ENCODE measurements around the gene PCBP4.

The PCBP4 gene

DNA sequence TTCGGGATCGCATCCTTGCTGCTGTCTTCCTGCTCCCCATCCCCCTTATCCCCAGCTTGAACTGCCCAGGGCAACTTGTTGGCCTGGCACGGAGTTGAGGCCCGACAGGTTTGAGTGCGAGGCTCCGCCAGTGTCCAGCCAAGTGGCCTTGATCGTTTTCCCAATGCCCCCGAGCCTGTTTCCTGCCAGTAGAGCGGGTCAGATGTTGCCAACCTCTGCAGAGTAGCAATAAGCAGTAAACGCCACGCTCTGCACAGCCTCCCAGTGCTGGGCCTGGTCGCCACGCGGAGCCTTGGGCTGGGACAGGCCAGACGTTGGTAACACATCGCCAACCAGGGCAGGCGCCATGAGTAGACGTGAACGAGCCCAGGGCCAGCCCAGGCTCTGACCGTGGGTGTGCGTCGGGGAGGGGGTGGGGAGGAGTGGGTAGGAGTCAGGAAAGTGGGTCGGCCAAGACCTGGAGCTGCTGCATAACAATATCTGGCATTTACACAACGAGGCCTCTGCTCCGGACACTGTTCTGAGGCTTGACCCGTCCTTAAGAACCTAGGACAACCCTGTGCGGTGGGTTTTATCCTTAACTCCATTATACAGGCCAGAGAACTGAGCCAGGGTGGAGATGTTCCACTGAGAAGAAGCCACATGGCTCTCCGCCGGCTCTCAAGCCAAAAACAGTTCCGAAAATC is 7.2 kb upstream of the PCBP4 start:
- DNase-seq (ENCODE audit: low read depth, low spot score) = no peak

GRCh38 chr3:51971350-51971749 is 4.1 kb upstream of the PCBP4 start:
- DNase-seq (ENCODE audit: low read depth, low spot score) = no peak

DNA sequence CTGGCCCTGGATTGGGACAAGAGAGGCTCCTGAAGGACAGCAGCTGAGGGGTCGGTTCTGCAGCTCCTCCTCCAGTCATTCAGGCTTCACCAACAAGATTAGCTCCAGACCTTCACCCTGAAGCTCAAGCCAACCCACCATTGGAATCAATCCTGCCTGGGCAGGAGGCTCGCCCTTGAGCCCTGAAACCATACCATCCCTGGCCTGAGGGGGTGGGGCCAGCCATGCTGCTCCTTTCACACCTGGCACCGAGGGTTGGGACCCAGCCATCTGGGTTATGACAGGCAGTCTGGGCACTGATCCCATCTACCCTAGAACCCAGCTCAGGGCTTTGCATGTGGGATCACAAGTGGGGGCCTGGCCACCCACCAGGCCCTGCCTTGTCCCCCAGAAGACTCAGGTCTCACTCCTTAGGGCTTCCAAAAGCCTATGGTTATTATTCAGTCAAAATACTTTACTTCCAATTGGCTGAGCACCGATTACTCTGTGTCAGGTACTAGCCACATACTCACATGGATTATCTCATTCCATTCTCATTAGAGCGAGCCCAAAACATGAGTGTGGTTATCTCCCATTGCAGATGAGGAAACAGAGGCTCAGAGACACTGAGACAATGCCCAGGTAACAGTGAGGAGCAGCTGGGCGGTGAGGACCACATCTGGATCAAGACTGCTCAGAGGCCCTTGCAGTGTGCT is 3.5 kb upstream of the PCBP4 start:
- no peak for DNase-seq (ENCODE audit: low read depth, low spot score)

GRCh38 chr3:51969841-51970240 is 2.6 kb upstream of the PCBP4 start:
- no peak for DNase-seq (ENCODE audit: low read depth, low spot score)

DNA sequence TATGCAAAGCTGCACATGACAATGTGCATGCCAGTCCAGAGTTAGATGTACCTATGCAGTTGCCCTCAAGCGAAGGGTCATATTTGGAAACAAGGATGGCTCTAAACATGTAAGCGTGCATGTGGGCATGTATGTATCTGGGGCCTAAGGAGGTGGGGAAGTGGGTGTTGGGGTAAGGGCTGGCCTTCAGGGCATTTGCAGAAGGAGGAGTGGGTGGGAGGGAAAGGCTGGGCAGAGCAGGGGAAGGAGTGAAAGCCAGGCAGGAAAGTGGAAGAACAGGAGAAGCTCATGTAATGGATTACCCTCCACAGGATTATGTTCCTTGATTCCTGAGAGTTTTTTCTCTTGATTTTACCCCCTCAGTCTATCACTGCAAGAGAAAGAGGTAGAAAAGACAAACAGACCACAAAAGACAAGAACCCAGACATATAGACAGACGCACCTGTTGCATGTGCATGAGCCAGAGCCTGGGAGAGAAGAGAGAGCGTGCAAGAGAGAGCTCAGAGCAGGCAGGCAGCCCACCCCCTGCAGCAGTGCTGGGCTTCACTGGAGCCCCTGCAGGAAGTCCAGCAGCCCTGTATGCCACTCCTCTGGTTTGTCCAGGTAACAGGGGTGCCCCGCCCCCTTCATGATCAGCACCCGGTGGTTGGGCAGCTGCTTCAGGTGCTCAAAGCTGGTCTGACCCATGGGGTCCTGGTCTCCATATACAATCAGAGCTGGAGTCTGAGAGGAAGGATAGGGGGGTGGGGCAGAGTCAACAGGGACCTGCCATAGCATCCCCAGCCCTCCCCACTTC is 1.8 kb upstream of the PCBP4 start:
- no peak for DNase-seq (ENCODE audit: low read depth, low spot score)

GRCh38 chr3:51968170-51968775 is 1.0 kb upstream of the PCBP4 start:
- DNase-seq (ENCODE audit: low read depth, low spot score) = no peak

DNA sequence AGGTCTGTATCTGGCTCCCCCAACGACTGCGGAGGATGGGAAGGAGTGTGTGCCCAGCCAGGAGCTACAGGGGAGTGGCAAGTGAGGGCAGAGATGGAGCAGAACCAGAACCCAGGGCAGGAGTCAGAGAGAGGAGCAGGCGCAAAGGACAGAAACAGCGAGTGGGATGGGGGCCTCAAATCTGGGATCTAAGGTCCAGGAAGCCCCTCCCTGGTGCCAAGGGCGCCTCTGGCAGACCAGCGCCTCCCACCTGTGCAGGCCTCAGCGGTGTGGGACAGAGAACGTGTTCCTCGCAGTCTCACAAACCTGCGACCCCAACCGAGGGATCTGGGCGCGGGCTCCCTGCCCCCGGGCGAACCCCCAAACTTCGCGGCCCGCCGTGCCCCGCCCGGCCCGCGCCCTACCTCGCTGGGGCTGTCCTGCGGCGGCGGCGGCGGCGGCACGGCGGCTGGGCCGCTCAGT is 301 bp downstream of the PCBP4 start:
- no peak for DNase-seq (ENCODE audit: low read depth, low spot score)

- no peak for DNase-seq (ENCODE audit: low read depth, low spot score)
Observed at GRCh38 chr3:51966486-51966885, 768 bp downstream of the PCBP4 start.

GRCh38 chr3:51966016-51966415 is 1.2 kb downstream of the PCBP4 start:
- DNase-seq (ENCODE audit: low read depth, low spot score) = no peak

- no peak for DNase-seq (ENCODE audit: low read depth, low spot score)
Observed at GRCh38 chr3:51964521-51964920, 2.7 kb downstream of the PCBP4 start.

- DNase-seq (ENCODE audit: low read depth, low spot score) = no peak
Observed at GRCh38 chr3:51963951-51964451, 3.3 kb downstream of the PCBP4 start.

DNA sequence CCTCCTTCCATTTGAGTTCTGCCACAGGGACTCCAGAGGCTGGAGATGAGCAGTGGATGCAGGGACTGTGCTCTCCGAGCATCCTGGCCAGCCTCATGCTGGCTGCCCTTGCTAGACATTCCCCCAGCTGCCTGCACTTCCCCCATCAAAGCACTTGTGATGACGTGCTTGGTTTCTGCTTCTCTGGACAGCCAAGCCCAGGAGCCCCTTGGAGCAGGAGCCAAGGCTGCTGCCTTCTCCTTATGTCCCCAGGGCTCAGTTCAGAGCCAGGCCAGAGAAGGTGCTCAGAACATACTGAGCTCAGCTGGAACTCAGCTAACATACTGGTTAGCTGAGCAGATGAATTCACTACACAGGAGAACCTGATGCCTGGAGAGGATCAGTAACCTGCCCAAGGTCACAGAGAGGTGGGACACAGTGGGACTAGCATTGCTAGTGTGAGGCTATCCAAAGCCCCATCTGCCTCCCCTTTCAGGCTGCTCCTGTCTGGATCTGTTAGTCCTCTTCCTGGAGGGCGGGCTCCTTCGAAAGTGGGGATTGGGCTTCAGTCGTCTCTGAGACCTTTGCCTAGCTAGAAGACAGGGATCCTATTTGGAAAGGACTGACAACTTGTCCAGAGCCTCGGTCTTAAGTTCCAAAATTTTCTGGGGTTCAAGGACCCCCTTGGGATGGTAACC is 4.3 kb downstream of the PCBP4 start:
- no peak for DNase-seq (ENCODE audit: low read depth, low spot score)

- DNase-seq (ENCODE audit: low read depth, low spot score) = no peak
Observed at GRCh38 chr3:51961602-51962569, 5.4 kb downstream of the PCBP4 start.

DNA sequence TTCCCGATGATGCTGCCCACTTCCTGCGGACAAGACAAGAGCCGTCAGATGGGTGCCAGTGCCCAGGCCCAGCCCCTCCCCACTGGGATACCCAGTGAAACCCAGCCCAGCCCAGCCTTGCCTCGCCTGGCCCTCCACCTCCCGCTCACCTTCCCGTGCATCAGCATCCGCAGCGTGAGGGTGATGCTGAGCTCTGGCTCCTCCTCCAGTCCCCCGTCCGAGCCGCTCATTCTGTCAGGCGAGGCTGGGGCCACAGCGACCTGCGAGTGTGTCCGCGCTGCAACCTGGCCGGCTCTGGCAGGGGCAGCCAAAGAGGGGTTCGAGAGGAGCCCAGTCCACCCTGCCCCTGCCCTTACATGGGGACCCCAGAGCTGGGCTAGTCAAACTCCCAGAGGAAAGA is 6.2 kb downstream of the PCBP4 start:
- no peak for DNase-seq (ENCODE audit: low read depth, low spot score)

GRCh38 chr3:51960386-51960785 is 6.9 kb downstream of the PCBP4 start:
- DNase-seq (ENCODE audit: low read depth, low spot score) = no peak

- no peak for DNase-seq (ENCODE audit: low read depth, low spot score)
Observed at GRCh38 chr3:51959651-51960050, 7.6 kb downstream of the PCBP4 start.

DNA sequence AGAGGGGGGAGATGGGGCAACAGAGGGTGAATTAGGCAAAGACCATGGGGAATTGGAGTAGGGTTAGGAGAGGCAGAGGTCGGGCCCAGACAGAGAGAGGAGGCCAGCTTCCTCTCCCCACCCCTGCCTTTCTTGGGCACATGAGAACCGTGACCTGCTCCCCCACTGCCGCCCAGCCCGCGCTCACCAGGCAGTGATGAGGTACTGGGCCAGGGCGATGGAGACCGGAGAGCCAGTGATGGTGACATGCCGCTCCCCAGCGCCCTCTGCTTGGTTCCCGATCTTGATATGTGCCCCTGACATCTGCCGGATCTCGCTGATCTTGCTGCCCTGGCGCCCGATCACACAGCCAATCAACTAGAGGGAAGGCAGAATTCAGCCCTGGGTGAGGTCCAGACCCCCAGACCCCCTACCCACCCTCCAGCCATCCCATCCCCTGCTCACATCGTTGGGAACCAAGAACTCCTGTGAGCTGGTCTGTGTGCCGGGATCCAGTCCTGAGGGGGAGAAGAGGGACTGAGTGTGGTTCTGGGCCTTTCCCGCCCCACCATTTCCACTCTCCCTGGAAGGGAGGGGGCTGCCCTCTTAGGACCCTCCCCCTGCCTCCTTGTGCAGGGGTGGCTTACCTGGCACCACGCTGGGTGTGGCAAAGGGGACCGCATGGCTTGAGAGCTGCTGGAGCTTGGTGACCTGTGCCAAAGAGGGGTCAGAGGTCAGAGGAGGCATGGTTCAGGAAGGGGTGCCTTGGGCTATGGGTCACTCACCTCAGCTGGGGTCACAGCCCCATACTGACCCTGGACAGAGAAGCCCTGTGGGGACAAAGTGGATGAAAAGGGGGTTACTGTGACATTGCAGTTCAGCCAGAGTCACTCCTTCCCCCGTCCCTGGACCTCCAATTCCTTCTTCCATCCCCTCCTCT is 8.4 kb downstream of the PCBP4 start:
- no peak for DNase-seq (ENCODE audit: low read depth, low spot score)

- DNase-seq (ENCODE audit: low read depth, low spot score) = no peak
Observed at GRCh38 chr3:51957520-51958205, 9.6 kb downstream of the PCBP4 start.

Data from activated naive CD8-positive, alpha-beta T cell treated with anti-CD3 and anti-CD28 coated beads, Interleukin-2, amount 50 U/mL, for 16 hours (primary cell).